Left lobe of liver (tissue), 2 donors: Measurements from ENCODE around the gene CNTD1. TPM values are rescaled to one million over a fixed set of nuclear protein-coding genes. Genes with fewer than 3 reads are reported as not detected.
"Not testable (repeated sequence)": the region's sequence is repeated elsewhere in the genome, so short reads cannot be mapped to it uniquely, and the experiment has no call there.

Experiments
- ATAC-seq: fragments of 200-7000 bp; cut with Tn5 transposase; one replicate; pipeline ENCODE4 v1.9.1; 2020; ENCODE audit warnings: mild to moderate bottlenecking, moderate library complexity
- DNase-seq: peaks from one replicate; pipeline ENCODE4 v3.0.0-alpha.2; 2020; ENCODE audit warnings: low spot score
- total RNA-seq: library from RNA; stranded (reverse); gene quantifications from one replicate; pipeline ENCODE4 v1.2.1, GENCODE V29; 2021
- donor health status: DM: no; HTN: no; CAD: no; lungs with moderate emphysema.
- donor health status: DM: no; HTN: yes; CAD: no.

CNTD1 gene
- total RNA-seq, 1 donor from 2014 or later: not detected

DNA sequence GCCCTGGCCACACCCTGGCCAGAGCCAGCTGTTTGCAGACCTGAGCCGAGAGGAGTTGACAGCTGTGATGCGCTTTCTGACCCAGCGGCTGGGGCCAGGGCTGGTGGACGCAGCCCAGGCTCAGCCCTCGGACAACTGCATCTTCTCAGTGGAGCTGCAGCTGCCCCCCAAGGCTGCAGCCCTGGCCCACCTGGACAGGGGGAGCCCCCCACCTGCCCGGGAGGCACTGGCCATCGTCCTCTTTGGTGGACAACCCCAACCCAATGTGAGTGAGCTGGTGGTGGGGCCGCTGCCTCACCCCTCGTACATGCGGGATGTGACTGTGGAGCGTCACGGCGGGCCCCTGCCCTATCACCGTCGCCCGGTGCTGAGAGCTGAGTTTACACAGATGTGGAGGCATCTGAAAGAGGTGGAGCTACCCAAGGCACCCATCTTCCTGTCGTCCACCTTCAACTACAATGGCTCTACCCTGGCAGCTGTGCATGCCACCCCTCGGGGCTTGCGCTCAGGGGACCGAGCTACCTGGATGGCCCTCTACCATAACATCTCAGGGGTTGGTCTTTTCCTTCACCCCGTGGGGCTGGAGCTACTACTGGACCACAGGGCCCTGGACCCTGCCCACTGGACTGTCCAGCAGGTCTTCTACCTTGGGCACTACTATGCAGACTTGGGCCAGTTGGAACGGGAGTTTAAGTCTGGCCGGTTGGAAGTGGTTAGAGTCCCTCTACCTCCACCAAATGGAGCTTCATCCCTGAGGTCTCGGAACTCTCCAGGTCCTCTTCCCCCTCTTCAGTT is 46.3 kb downstream of the CNTD1 start:
- no peak for DNase-seq
- no peak for ATAC-seq

DNA sequence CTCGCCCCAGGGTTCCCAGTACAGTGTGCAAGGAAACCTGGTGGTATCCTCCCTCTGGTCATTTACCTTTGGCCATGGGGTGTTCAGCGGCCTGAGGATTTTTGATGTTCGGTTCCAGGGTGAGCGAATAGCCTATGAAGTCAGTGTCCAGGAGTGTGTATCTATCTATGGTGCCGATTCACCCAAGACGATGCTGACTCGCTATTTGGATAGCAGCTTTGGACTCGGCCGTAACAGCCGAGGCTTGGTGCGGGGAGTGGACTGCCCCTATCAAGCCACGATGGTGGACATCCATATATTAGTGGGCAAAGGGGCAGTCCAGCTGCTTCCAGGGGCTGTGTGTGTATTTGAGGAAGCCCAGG is 46.9 kb downstream of the CNTD1 start:
- ATAC-seq (no peak), DNase-seq (no peak)

DNA sequence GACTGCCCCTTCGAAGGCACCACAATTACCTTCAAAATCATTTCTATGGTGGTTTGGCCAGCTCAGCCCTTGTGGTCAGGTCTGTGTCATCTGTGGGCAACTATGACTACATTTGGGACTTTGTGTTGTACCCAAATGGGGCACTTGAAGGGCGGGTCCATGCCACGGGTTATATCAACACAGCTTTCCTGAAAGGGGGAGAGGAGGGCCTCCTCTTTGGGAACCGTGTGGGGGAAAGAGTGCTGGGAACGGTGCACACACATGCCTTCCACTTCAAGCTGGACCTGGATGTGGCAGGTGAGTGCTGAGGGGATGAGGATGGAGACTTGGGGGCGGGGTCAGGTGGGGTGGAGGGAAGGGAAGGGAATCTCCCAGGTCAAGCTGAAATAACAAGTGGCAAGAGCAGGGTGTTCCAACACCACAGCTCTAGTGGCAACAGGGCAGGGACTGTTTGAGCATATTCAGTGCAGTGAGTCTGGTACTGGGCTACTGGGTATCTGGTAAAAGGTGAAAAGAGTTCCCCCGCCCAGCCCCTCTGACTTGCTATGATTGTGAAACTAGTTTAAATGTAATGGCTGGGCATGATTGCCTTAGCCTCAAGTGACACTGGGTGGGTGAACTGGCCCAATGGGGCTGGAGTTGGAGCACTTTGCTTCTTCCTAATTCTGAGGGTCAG is 47.4 kb downstream of the CNTD1 start:
- ATAC-seq: no peak
- DNase-seq: no peak

DNA sequence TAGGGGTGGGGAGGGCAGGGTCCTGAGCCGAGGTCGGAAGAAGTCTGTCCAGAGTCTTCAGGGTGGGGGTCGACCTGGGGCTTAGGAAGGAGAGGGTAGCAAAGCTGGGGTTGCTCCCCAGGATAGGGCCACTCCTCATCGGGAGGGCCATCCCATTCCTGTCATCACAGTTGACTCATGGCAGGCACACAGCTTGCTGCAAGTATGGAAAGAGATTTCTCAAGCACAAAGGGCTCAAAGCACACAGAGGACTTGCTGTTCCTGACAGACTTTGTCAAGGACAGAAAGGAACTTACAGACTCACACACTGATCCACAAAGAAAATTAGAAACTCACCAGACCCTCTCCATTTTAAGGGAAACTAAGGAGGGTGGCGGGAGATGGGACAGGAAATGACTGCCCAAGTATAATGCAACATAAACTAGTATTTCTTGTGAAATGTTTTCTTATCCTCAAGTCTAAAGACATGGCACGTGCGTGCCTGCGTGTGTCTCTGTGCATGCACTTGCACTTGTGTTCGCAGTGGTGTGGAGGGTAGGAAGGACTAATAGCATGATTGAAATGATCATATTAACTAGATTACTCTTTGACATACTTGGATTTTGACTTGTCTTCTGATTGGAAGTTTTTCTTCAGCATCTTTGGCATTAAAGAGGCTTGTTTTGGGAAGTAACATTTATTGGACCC is 48.1 kb downstream of the CNTD1 start:
- ATAC-seq: no peak
- DNase-seq: no peak

DNA sequence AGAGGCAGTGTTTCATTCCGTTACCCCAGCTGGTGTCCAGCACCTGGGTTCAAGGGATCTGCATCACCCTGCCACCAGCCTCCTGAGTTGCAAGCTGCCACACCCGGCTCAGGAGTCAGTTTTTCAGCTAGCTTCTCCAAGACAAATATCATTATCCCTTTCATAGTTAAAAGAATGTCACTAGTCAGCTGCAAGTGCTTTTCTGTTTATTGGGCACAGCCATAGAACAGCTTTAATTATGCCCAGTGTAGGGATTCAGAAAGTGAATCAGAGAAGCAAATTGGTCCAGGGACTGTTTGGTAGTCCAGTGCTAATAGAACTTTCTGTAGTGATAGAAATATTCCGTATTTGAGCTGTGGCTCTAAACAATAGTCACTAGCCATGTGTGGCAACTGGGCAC is 49.4 kb downstream of the CNTD1 start:
- DNase-seq (no peak), ATAC-seq (no peak)

DNA sequence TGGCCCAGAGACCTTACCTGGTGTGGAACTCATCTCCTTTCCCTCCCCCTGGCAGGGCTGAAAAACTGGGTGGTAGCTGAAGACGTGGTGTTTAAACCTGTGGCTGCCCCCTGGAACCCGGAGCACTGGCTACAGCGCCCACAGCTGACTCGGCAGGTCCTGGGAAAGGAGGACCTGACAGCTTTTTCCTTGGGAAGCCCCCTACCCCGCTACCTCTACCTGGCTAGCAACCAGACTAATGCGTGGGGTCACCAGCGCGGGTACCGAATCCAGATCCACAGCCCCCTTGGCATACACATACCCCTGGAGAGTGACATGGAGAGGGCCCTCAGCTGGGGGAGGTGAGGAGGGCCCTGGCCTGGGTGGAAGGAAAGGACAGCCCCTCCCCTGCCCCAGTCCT is 50.4 kb downstream of the CNTD1 start:
- ATAC-seq (no peak), DNase-seq (no peak)

DNA sequence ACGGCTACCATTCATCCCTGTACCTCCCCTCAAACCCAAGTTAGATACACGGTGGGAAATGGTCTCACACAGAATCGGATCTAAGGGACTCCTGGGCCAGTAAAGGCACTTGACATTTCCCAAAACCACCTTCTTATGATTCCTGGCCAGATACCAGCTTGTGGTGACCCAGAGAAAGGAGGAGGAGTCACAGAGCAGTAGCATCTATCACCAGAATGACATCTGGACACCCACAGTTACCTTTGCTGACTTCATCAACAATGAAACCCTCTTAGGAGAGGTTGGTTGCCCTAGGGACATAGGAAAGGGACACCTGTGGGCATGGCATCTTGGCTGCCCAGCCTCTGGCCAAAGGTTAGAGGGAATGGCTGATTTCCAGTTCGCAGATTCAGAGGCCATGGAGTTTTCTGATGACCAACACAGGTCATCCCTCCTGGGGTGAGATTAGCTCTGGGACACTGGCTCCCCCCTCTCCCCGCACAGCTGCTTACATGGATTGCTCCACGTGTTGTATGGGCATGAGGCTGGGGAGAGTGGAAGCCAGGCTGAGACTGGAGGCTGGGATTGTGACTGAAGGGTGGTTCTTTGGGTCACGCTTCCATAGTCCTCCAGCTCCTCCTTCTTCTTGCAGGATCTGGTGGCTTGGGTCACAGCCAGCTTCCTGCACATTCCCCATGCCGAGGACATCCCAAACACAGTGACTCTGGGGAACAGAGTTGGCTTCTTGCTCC is 51.0 kb downstream of the CNTD1 start:
- ATAC-seq (peak; percentile 87), DNase-seq (peak; percentile 89)

DNA sequence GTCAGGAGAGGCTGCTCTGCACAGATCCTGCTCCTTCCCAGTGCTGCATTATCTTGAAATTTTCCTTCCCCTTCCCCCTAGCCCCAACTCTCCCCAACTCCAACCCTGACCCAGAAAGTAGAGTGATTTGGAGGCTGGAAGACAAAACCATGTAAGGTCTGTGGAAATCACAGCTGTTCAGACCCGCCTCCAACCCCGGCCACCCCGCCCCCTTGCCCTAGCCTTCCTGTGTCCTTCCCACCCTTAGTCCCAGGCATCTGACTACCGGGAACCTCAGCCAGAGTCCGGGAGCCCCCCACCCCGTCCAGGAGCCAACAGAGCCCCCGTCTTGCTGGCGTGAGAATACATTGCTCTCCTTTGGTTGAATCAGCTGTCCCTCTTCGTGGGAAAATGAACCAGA is 52.3 kb downstream of the CNTD1 start, which contains the start of gene AOC3:
Gene AOC3 (plus strand): TSS at position 246 of the 400 bp plus-strand sequence. CDS start 145 bp downstream, at position 391.
- no peak for ATAC-seq
- DNase-seq: no peak

DNA sequence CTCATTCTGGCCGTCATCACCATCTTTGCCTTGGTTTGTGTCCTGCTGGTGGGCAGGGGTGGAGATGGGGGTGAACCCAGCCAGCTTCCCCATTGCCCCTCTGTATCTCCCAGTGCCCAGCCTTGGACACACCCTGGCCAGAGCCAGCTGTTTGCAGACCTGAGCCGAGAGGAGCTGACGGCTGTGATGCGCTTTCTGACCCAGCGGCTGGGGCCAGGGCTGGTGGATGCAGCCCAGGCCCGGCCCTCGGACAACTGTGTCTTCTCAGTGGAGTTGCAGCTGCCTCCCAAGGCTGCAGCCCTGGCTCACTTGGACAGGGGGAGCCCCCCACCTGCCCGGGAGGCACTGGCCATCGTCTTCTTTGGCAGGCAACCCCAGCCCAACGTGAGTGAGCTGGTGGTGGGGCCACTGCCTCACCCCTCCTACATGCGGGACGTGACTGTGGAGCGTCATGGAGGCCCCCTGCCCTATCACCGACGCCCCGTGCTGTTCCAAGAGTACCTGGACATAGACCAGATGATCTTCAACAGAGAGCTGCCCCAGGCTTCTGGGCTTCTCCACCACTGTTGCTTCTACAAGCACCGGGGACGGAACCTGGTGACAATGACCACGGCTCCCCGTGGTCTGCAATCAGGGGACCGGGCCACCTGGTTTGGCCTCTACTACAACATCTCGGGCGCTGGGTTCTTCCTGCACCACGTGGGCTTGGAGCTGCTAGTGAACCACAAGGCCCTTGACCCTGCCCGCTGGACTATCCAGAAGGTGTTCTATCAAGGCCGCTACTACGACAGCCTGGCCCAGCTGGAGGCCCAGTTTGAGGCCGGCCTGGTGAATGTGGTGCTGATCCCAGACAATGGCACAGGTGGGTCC is 52.9 kb downstream of the CNTD1 start:
- ATAC-seq, DNase-seq: not testable (repeated sequence)

DNA sequence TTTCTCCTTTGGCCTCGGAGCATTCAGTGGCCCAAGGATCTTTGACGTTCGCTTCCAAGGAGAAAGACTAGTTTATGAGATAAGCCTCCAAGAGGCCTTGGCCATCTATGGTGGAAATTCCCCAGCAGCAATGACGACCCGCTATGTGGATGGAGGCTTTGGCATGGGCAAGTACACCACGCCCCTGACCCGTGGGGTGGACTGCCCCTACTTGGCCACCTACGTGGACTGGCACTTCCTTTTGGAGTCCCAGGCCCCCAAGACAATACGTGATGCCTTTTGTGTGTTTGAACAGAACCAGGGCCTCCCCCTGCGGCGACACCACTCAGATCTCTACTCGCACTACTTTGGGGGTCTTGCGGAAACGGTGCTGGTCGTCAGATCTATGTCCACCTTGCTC is 53.7 kb downstream of the CNTD1 start:
- no peak for DNase-seq
- no peak for ATAC-seq

DNA sequence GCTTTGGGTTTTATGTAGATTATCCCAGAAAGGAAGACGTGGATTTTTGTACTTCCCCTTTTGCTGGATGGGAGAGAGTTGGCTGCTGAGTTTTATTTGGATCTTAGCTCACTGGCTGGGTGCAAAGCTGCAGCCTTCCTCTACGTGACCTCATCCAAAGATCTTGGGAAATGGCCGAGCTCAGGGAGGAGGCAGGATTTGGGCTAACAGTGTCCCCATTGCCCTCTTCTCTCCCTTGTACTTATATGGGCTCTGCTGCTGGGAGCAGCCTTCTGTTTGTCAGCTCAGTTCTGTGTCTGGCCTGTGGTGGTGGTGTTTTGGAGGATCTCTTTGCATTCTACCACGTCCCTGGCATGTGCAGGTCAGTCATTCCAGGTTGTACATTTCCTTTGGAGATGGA is 54.3 kb downstream of the CNTD1 start:
- ATAC-seq (no peak), DNase-seq (no peak)

DNA sequence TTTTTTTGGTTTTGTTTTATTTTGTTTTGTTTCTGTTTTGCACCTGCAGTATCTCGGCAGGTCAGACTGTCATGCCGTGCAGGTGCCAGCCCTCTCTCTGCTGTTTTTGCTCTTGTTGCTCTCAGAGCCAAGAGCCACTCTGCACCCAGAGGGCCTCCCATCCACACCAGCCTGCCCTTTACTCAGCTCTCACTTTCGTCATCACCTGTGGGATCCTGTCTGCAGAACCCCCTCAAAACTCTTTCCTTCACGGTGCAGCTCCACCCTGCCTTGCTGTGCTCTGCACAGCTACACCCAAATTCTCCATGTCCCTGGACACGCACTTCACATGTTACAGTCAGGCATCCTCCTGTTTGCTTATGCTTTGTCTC is 54.9 kb downstream of the CNTD1 start:
- ATAC-seq (no peak), DNase-seq (no peak)

DNA sequence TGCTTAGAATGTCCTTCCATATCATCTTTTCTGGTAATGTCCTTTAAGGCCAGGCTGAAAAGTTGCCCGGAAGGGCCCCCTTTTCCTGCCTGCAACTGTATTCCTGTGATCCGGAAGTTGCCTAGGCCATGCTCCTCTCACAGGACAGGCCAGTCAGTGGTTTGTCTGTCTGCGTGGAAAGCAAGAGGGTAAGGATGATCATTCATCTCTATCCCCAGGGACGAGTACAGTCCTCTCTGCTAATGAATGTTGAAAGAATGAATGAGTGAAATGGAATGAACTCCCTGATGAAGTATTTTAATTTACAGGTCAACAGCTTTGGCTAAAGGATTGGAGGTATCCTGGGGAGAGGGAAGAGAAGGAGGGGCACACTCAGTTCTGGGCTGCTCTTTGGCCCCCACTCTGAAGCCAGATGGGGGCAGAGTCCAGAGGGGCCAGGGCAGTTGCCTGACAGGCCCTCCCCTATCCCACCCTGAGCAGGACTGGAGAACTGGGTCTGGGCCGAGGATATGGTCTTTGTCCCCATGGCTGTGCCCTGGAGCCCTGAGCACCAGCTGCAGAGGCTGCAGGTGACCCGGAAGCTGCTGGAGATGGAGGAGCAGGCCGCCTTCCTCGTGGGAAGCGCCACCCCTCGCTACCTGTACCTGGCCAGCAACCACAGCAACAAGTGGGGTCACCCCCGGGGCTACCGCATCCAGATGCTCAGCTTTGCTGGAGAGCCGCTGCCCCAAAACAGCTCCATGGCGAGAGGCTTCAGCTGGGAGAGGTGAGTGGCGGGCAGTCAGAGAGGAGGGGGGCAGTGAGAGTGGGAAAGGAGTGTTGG is 55.5 kb downstream of the CNTD1 start:
- ATAC-seq: no peak
- DNase-seq: no peak

DNA sequence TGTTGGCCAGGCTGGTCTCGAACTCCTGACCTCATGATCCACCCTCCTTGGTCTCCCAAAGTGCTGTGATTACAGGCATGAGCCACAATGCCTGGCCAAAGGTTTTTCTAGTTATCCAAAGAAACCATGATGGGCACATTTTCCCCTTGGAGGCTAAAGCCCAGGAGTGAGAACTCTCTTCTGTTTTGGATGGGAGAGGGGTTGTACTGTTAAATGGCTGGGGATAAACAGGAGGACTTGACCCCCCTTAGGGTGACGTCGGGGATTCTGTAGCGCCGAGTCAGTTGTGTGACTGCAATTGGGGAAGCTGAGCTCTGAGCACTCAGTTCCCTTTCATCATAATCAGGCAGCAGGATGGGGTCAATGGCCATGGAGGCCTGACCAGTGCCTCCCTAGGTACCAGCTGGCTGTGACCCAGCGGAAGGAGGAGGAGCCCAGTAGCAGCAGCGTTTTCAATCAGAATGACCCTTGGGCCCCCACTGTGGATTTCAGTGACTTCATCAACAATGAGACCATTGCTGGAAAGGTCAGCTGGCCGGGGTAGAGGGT is 56.5 kb downstream of the CNTD1 start:
- ATAC-seq (peak; percentile 91), DNase-seq (peak; percentile 76)

DNA sequence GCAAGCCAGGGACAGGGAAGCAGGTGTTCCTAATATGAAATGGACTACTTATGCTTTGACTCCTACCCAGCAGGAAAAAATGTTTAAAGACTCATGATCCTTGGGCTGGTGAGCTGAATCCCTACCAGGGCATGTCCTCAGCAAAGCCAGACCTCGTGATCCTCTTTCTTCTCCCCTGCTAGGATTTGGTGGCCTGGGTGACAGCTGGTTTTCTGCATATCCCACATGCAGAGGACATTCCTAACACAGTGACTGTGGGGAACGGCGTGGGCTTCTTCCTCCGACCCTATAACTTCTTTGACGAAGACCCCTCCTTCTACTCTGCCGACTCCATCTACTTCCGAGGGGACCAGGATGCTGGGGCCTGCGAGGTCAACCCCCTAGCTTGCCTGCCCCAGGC is 57.4 kb downstream of the CNTD1 start:
- not testable (repeated sequence) for DNase-seq, ATAC-seq

DNA sequence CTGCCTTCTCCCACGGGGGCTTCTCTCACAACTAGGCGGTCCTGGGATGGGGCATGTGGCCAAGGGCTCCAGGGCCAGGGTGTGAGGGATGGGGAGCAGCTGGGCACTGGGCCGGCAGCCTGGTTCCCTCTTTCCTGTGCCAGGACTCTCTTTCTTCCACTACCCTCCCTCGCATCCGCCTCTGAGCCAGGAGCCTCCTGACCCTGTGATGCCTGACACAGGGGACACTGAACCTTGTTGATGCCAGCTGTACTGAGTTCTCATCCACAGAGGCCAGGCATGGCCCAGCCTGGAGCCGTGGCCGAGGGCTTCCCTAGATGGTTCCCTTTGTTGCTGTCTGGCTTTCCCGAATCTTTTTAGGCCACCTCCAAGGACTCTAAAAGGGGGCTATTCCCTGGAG is 57.9 kb downstream of the CNTD1 start:
- not testable (repeated sequence) for ATAC-seq, DNase-seq

DNA sequence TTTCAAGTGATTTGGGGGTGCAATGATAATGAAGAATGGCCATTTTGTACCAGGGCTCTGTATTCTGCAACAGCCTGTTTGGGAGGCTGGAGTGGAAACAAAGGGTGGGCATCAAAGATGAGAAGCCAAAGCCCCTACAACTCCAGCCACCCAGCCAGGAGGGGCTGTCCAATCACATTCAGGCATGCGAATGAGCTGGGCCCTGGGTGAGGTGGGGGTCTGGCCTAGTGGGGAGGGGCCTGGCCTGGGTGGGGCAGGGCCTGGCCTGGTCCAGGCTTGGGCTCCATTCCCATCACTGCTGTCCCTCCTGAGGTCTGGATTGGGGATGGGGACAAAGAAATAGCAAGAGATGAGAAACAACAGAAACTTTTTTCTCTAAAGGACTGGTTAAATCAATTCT is 58.7 kb downstream of the CNTD1 start:
- DNase-seq (no peak), ATAC-seq (no peak)
